Stomach smooth muscle (tissue), 2 donors: ENCODE data around the gene DLGAP4.

Experiments used
- H3K27ac ChIP-seq: one replicate; pipeline ENCODE4 v1.7.0; 2013; ENCODE audit warnings: mild to moderate bottlenecking, low read length, inconsistent platforms
- H3K27me3 ChIP-seq, 2 donors: one replicate each; pipeline ENCODE4 v1.7.0; 2013; ENCODE audit warnings: low read length in 2 of 2; ENCODE audit not compliant: insufficient read depth in 2 of 2, control insufficient read depth in 1 of 2
- H3K36me3 ChIP-seq, 2 donors: one replicate each; pipeline ENCODE4 v1.7.0; 2013; ENCODE audit warnings: low read length in 2 of 2; ENCODE audit not compliant: control insufficient read depth in 2 of 2, insufficient read depth in 2 of 2
- H3K4me1 ChIP-seq: one replicate; pipeline ENCODE4 v1.7.0; 2013; ENCODE audit warnings: low read length; ENCODE audit not compliant: control insufficient read depth, insufficient read depth
- H3K4me3 ChIP-seq, 2 donors: one replicate each; pipeline ENCODE4 v1.7.0; 2013; ENCODE audit warnings: low read length in 2 of 2
- H3K9ac ChIP-seq, 2 donors: one replicate each; pipeline ENCODE4 v1.7.0; 2013; ENCODE audit warnings: low read length in 2 of 2, mild to moderate bottlenecking in 1 of 2
- H3K9me3 ChIP-seq, 2 donors: one replicate each; pipeline ENCODE4 v1.7.0; 2013; ENCODE audit warnings: low read length in 2 of 2; ENCODE audit not compliant: control insufficient read depth in 2 of 2
- donor health status: healthy.
- donor health status: Pancreatic carcinoma.

The DLGAP4 gene

GRCh38 chr20:36461600-36462439 lies 155.7 kb downstream of the DLGAP4 start:
- Histone ChIP-seq H3K27ac (peak overlapping the region; percentile 96), H3K4me3 (peak overlapping the region; percentile 90 to 97), H3K9me3 (no peaks in the 10 kb centered on the region), H3K36me3 (no peaks in the 10 kb centered on the region), H3K27me3 (no peaks in the 10 kb centered on the region), H3K4me1 (peaks cover 48% of the 10 kb centered on the region), H3K9ac (peak overlapping the region; percentile 94 to 97)

- H3K36me3 ChIP-seq: no peaks in the 10 kb centered on the region
- no peaks in the 10 kb centered on the region for H3K9me3 ChIP-seq
- peak overlapping the region; percentile 90 to 97 for H3K4me3 ChIP-seq
- H3K27ac ChIP-seq: peak overlapping the region; percentile 96
- H3K4me1 ChIP-seq: peaks cover 56% of the 10 kb centered on the region
- peak overlapping the region; percentile 94 to 97 for H3K9ac ChIP-seq
- no peaks in the 10 kb centered on the region for H3K27me3 ChIP-seq
Measured at GRCh38 chr20:36462440-36463211, 156.5 kb downstream of the DLGAP4 start.

- H3K27ac ChIP-seq: peak overlapping the region; percentile 96
- H3K36me3 ChIP-seq: peaks cover 0 to under 1% of the 10 kb centered on the region in 2 donors
- H3K4me1 ChIP-seq: peaks cover 64% of the 10 kb centered on the region
- H3K27me3 ChIP-seq: no peaks in the 10 kb centered on the region
- H3K9me3 ChIP-seq: no peaks in the 10 kb centered on the region
- peak overlapping the region; percentile 94 to 97 for H3K9ac ChIP-seq
- peak overlapping the region; percentile 90 to 97 for H3K4me3 ChIP-seq
Measured at GRCh38 chr20:36463212-36464061, 157.3 kb downstream of the DLGAP4 start.

GRCh38 chr20:36465109-36466080 lies 159.3 kb downstream of the DLGAP4 start:
- Histone ChIP-seq H3K36me3 (peaks cover 0 to 2% of the 10 kb centered on the region in 2 donors), H3K9ac (peak overlapping the region; percentile 39 to 47), H3K9me3 (no peaks in the 10 kb centered on the region), H3K4me1 (peaks cover 81% of the 10 kb centered on the region), H3K27me3 (no peaks in the 10 kb centered on the region), H3K4me3 (peak overlapping the region in 1 of 2 donors; percentile 44), H3K27ac (peak overlapping the region; percentile 82)

GRCh38 chr20:36466089-36466488 lies 159.9 kb downstream of the DLGAP4 start:
- peak overlapping the region; percentile 82 for H3K27ac ChIP-seq
- no peaks in the 10 kb centered on the region for H3K9me3 ChIP-seq
- peaks cover 83% of the 10 kb centered on the region for H3K4me1 ChIP-seq
- peak overlapping the region; percentile 39 to 47 for H3K9ac ChIP-seq
- H3K4me3 ChIP-seq: peak overlapping the region in 1 of 2 donors; percentile 29
- H3K36me3 ChIP-seq: peaks cover 0 to 2% of the 10 kb centered on the region in 2 donors
- H3K27me3 ChIP-seq: no peaks in the 10 kb centered on the region

GRCh38 chr20:36467076-36467999 lies 161.2 kb downstream of the DLGAP4 start:
- H3K4me3 ChIP-seq: peak overlapping the region in 1 of 2 donors; percentile 54
- peak overlapping the region; percentile 82 for H3K27ac ChIP-seq
- peaks cover 92% of the 10 kb centered on the region for H3K4me1 ChIP-seq
- H3K9ac ChIP-seq: peak overlapping the region in 1 of 2 donors; percentile 39
- no peaks in the 10 kb centered on the region for H3K9me3 ChIP-seq
- H3K27me3 ChIP-seq: no peaks in the 10 kb centered on the region
- H3K36me3 ChIP-seq: peaks cover 0 to 2% of the 10 kb centered on the region in 2 donors

- Histone ChIP-seq H3K27ac (peak overlapping the region; percentile 82), H3K36me3 (peaks cover 0 to 2% of the 10 kb centered on the region in 2 donors), H3K4me1 (peaks cover 94% of the 10 kb centered on the region), H3K27me3 (no peaks in the 10 kb centered on the region), H3K9ac (peak overlapping the region; percentile 0 to 31), H3K9me3 (no peaks in the 10 kb centered on the region), H3K4me3 (peak overlapping the region in 1 of 2 donors; percentile 54)
Measured at GRCh38 chr20:36468149-36469000, 162.2 kb downstream of the DLGAP4 start.

GRCh38 chr20:36469973-36470372 lies 163.8 kb downstream of the DLGAP4 start:
- peaks cover 0 to 2% of the 10 kb centered on the region in 2 donors for H3K36me3 ChIP-seq
- H3K4me1 ChIP-seq: peaks cover 96% of the 10 kb centered on the region
- no peaks in the 10 kb centered on the region for H3K9me3 ChIP-seq
- no peaks in the 10 kb centered on the region for H3K27me3 ChIP-seq
- H3K27ac ChIP-seq: no peak overlapping the region
- H3K9ac ChIP-seq: peak overlapping the region in 1 of 2 donors; percentile 6
- H3K4me3 ChIP-seq: no peak overlapping the region
